Hepatocyte (in vitro differentiated cells): ENCODE measurements around the gene ZC3H13.

Experiments
- EZH2 ChIP-seq: fragments of 200-600 bp; sonication (generic); IDR thresholded peaks from 2 replicates; pipeline ENCODE4 v1.6.1; 2016; ENCODE audit warnings: antibody characterized with exemption, mild to moderate bottlenecking, borderline replicate concordance
- EZH2phosphoT487 ChIP-seq: fragments of 200-600 bp; sonication (generic); IDR thresholded peaks from one replicate; pipeline ENCODE4 v1.6.1; 2018; ENCODE audit warnings: antibody characterized with exemption, mild to moderate bottlenecking, low read depth, moderate library complexity; ENCODE audit not compliant: unreplicated experiment, severe bottlenecking
- TF ChIP-seq, protein P1 (sequence below): fragments of 200-600 bp; sonication (generic); IDR thresholded peaks from 2 replicates; pipeline ENCODE4 v1.5.1; 2016; ENCODE audit warnings: antibody characterized with exemption, mild to moderate bottlenecking; ENCODE audit not compliant: poor library complexity

DNA sequence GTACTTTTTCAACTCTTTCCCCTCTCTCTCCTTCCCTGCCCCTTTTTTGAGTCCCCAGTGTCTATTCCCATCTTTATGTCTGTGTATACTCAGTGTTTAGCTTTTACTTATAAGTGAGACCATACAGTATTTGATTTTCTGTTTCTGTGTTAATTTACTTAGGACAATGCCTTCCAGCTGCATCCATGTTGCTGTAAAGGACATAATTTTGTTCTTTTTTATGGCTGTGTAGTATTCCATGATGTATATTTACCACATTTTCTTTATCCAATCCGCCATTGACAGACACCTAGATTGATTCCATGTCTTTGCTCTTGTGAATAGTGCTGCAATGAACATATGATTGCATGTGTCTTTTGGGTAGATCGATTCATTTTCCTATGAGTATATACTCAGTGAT is 10.7 kb upstream of the ZC3H13 start:
- TF ChIP-seq, protein P1, sequence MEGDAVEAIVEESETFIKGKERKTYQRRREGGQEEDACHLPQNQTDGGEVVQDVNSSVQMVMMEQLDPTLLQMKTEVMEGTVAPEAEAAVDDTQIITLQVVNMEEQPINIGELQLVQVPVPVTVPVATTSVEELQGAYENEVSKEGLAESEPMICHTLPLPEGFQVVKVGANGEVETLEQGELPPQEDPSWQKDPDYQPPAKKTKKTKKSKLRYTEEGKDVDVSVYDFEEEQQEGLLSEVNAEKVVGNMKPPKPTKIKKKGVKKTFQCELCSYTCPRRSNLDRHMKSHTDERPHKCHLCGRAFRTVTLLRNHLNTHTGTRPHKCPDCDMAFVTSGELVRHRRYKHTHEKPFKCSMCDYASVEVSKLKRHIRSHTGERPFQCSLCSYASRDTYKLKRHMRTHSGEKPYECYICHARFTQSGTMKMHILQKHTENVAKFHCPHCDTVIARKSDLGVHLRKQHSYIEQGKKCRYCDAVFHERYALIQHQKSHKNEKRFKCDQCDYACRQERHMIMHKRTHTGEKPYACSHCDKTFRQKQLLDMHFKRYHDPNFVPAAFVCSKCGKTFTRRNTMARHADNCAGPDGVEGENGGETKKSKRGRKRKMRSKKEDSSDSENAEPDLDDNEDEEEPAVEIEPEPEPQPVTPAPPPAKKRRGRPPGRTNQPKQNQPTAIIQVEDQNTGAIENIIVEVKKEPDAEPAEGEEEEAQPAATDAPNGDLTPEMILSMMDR, result no peak
- TF ChIP-seq EZH2, result no peak
- no peak for TF ChIP-seq EZH2phosphoT487
